Superior temporal gyrus (tissue), 1 donor: Measurements from ENCODE around the gene FERMT2.
A peak's percentile ranks its signal among the peaks of the same experiment; 100 is the strongest.
"Not testable (repeated sequence)": the region's sequence is repeated elsewhere in the genome, so short reads cannot be mapped to it uniquely, and the experiment has no call there.

Source experiments
- DNase-seq: peaks from one replicate; pipeline ENCODE4 v3.0.0-alpha.2; 2016; ENCODE audit errors: extremely low spot score

The FERMT2 gene

DNA sequence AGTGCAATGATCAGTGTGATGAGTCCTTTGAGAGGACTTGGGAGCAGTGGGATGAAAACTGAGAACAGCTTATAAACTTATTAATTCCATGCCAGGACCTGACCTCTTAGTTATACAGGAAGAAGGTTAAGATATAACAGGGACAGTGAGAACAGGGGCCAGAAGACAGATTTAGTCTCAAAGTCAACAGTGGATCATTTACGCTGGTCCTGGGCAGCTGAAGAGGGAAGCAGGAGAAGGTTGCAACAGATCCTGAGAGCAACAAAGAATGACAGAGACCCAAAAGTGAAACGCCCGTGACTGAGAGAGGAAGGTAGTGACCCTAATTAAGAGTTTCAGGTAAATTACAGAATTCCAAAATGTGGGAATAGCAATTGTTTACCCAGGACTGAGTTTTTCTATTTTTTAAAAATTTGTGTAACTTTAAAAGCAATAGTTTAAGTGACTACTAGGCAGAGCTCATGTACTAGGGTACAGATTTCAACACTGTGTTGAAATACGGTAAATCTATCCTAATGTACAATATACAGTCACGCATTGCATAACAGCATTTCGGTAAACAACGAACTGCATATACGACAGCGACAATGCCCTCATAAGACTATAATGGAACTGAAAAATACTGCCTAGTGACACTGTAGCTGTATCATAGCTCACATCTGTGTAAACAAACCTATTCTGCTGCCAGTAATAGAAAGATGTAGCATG lies 81.8 kb downstream of the FERMT2 start:
- no peak for DNase-seq

DNA sequence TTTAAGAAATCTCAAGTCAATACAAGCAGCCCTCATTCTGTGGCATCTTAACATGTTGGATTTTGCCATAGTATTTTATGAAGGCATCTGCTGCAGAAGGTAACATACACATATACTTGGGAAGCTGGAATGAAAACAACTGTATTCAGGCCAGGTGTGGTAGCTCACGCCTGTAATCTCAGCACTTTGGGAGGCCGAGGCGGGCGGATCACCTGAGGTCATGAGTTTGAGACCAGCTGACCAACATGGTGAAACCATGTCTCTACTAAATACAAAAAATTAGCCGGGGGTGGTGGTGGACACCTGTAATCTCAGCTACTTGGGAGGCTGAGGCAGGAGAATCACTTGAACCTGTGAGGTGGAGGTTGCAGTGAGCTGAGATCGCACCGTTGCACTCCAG lies 86.0 kb downstream of the FERMT2 start:
- DNase-seq, result not testable (repeated sequence)

DNA sequence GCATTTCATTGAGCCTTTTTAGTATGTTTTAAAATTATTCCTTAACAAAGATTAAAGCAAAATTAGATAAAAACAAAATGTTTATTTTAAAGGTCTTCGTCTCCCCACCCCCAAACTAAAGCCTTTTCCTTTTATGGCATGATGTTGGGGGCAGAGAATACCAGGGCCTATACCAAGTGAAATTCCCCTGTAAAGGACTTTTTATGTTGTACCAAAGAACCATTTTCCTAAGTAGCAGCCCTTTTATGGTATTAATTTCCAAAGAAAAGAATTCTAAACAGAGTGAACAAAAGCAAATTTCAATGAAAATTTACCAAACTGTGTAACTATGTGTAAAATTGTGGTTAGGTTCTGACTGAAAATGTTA lies 87.5 kb downstream of the FERMT2 start:
- no peak for DNase-seq

DNA sequence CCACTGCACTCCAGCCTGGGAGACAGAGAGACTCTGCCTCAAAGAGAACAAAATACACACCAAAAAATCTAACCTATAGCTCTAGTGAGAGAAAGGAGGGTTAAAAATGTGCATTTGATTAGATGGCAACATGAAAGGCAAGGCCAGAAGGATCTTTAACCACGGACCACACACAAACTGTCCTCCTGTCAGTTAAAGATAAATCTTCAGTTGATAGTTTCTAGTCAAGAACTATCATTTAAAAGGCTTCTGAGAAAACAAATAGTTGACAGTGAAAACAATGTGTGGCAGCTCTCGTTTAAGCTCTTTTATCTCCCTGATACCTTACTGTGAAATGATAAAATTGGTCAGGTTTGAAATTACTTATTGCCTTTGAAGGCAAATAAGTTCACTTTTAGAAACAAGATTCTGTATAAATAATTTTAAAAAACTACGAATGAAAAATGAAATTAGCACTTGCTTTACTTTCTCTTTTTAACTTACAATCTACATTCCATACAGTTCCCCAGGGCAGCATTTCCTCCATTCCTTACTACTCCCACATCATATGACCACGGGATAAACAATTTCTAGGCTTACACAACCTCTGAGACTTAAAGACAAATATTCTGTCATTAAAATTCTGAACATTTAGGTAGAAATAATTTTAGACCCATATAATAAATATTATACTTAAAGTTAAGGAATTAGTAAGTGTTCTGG lies 88.1 kb downstream of the FERMT2 start:
- DNase-seq, result no peak

DNA sequence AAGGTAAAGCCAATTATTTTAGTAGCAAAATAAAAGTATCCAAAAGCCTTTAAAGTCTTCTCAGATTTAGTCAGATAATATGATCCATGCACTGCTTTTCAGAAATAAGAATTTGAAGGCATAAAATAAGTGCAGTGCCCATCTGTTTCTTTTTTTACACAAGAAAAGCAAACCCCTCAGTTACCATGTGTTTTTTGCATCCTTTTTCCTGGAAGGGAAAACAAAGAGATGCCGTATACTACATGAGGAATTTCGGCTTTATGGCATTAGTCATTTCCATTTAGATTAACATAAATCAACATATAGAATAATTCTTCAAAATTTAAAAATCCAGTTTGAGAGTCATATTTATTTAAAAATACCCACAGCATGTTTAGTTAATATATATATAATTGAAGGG lies 89.4 kb downstream of the FERMT2 start:
- DNase-seq, result no peak

DNA sequence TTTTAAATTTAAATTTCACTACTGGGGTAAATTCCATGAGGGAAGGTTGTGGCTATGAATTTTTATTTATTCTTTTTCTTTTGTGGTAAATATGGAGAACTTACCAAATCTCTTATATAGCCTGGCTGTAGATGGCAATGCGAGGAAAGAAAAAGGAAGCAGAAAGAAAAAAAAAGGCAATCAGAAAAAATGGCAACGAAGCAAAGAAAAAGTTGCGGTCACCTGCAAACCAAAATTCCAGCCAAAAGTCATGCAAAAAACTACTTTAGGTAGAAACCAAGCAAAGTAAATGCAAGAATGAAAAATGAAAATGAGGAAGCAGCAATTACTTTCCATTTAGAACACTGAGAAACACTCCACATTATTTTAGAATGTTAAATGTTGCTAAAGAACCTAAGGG lies 89.9 kb downstream of the FERMT2 start:
- DNase-seq, result no peak

DNA sequence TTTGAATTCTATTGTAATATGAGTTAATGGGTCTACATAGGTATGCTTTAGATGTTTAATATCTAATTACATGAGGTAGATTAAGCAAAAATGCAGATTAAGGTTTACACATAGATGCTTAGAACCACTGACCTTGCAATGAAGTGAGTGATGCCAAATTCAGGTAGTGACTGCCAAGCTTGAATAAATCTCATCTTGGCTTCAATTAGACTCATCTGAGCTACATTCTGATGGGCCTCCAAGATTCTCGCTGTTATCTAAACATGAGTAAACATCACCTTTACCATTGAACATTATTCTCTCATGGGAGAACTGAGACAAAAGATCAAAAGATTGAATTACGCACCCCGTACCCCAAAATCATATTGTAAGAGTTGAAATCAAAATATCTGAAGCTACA lies 90.6 kb downstream of the FERMT2 start:
- no peak for DNase-seq

DNA sequence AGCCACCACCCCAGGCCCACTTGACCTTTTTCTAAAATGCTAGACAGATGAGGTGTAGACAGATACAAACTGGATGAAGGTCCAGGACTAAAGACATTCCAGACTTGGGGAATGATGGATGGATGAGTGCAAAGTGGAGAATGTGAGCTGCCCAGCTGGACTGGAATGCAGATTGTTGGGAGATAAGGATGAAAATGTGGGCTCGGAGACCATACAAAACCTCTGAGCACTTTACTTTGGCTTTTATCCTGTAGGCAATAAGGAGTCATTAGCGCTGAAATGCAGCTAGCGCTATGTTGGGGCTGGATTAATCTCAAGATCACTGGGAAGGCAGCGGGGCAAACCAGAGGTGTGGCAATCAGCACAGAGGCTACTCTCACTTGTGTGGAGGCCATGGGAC lies 94.7 kb downstream of the FERMT2 start:
- no peak for DNase-seq

DNA sequence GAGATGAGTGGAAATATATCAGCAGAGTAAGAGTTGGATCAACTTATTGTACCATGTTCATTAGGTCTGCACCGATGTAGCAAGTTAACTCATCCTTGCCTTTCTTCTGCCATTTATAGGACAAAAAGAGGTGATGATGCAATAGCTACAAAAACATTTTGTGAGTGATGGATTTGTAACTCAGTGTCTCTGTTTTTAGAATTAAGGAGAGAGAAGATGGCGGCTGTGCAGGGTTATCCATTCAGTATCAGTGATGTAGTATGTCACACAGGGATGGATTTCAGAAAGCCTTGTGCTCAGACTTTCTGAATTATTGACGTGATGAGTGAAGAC lies 97.4 kb downstream of the FERMT2 start:
- no peak for DNase-seq

DNA sequence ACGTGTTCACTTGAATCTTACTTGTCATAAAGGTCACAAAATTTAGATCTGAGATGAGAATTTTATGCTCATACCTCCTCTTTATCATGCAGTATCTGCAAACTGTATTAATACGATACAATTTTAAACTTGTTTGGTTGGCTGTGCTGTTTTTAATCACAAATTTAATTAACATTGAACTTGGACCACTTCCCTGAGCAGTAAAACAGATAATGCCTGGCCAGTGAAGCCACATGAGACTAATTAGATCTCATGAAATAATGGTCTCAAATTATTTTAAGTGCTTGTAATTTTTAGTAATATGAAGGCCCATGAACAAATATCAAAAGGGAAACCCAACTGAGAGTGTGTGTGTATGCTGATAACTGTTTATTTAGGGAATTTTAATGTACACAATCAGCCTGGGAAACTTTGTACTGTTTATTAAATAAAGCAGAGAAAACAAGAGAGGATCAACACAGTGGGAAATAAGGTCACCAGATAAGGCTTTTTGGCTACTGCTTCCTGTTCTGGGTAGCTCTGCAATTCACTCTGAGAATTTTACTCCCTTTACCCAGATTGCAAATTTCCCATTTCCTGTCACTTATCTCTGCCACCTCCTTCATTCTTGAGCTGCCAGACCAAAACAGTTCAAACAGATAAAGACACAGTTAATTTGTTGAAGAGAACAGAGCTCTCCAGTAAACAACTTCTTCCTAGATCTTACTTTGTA lies 97.9 kb downstream of the FERMT2 start:
- no peak for DNase-seq

DNA sequence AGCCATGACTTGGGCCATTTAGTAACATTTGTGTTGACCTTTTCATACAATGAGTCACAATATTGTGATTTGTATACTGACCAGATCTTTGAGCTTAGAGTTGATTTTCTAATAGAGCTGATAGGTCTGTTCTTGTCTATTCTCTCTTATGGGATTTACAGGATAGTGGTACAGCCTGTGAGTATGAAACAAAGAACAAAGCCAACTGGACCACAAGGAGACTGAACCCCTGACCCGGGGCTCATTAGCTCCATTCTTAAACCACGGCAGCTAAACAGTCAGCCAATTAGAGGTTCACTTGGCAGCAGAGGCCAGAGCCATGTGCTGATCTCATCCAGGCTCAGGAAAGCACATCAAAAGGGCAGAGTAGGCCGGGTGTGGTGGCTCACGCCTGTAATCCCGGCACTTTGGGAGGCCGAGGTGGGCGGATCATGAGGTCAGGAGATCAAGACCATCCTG lies 100.4 kb downstream of the FERMT2 start:
- no peak for DNase-seq

DNA sequence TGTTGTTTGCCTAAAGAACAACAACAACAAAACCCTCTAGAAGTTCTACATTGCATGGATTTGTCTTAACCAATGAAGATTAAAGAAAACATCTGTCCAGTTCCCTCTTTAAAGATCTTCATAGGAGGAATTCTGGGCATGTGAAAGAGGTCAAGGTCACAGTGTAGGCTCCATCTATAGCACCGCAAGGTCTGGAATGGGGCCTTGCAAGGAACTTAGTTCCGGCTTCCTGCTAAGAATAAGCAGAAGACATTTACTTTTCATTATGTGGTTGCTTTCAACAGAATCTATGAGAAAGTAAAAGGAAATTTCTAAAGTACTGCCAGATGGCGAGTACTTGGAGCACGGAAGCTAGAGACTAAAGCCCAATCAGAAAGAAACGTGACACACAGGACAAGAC lies 102.2 kb downstream of the FERMT2 start:
- DNase-seq, result no peak

DNA sequence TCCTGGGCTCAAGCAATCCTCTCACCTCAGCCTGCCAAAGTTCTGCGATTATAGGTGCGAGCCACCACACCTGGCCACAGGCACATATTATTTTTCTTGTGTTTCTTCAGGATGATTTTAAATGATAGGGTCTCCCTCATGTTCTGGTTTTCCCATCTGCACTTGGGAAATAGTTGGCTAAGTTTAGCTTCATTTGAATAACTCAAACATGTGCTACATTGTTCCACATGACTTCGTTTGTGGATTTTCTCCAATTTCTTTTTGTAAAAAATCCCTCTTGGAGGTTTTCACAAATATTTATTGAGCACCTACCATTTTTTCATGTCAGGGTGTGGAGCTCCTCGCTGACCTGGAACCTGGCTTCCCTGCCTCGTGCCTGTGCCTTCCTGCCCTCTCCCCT lies 104.3 kb downstream of the FERMT2 start:
- DNase-seq, result no peak

DNA sequence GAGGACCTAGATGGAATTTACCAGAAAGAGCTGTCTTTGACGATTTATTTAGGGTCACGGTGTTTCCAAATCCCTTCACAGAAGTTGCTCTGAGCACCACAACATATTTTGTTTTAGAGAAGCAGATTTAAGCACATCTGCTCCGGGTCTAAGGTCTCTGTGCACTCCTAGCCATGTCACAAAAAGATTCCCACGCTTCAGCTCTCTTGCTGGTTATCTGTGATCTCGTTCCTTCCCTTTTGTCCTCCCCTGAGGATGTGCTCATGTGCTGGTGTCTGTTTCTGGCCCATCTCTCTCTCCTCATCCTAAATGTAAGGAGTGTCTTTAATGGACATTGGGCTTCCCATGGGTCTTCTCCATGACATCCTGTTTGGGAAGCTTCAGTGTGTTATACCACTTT lies 105.8 kb downstream of the FERMT2 start:
- no peak for DNase-seq

DNA sequence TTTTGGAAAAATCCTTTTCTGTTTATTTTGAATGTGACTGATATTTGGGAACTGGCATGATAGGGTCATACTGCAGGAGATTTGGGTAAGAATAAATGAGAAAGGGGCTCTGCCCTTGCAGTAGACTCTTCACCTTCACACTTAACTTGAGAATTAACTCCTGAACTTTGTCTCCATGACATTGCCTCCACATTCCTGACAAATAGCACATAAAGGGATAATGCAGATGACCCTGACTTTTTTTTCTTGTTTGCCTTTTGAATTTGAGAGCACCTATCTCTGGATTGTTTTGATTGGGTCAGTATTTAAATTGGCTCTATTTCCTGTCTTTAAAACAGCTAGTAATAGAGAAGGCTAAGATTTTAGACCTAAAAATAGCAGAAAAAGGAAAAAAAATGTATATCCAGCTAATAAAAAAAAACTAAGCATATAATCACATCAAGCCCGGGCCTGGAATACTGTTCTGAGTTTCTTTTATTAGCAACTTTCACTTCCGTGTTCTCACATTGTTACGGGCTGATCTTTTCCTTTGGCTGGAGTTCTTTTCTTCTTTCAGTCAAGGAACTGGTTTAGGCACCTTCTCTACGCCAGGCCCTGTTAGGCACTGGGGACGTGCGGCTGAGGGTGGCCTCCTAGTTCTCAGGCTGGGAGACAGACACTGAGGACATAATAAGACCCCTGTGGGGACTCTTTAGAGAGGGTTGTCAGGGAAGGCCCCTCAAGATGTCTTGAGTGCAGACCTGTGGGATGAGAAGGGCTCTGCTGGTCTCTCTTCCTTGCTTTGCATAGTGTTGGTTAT lies 106.4 kb downstream of the FERMT2 start:
- no peak for DNase-seq

DNA sequence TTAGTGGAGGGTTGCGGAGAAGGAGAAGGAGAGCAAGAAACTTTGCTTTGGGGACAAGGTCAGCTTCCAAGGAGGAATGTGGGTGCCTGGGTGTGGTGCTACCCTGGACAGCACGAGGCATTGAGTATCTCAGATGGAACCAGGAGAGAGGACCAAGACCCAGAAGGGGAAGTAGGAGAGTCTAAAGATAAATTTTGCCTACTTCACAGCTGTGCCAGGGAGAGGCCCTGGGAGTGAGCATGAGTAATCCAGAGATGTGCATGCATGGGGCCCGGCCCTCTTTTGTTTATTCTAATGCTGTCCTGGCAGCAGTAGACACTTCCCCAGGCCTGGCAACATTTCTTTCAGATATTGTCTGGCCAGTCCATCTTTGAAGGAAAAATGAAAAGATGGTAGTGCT lies 110.0 kb downstream of the FERMT2 start:
- DNase-seq, result peak; percentile 40

DNA sequence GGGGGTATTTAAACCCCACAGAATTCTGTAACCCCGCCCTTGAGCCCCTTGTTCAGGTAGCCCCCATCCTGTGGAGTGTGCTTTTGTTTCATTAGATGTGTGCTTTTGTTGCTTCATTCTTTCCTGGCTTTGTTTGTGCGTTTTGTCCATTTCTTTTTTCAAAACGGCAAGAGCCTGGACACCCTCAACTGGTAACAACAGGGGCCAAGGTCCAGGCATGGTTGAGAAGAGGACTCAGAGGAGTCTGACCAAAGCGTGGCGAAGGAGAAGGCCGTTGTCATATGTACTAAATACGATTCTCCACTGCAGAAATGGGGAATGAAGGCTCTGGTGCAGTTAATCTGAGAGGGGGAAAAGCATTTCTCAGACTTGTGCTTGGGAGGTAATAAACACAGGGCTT lies 113.4 kb downstream of the FERMT2 start:
- no peak for DNase-seq

DNA sequence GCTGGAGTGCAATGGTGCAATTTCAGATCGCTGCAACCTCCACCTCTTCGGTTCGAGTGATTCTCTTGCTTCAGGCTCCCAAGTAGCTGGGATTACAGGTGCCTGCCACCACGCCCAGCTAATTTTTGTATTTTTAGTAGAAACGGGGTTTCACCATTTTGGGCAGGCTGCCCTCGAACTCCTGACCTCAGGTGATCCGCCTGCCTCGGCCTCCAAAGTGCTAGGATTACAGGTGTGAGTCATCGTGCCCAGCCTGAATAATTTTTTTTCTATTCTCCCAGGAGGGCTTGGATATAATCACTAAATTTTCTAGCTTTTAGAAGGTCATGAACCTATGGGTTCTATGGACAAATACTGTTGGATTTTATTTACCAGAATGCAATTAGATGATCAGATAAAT lies 114.8 kb downstream of the FERMT2 start:
- DNase-seq, result no peak

DNA sequence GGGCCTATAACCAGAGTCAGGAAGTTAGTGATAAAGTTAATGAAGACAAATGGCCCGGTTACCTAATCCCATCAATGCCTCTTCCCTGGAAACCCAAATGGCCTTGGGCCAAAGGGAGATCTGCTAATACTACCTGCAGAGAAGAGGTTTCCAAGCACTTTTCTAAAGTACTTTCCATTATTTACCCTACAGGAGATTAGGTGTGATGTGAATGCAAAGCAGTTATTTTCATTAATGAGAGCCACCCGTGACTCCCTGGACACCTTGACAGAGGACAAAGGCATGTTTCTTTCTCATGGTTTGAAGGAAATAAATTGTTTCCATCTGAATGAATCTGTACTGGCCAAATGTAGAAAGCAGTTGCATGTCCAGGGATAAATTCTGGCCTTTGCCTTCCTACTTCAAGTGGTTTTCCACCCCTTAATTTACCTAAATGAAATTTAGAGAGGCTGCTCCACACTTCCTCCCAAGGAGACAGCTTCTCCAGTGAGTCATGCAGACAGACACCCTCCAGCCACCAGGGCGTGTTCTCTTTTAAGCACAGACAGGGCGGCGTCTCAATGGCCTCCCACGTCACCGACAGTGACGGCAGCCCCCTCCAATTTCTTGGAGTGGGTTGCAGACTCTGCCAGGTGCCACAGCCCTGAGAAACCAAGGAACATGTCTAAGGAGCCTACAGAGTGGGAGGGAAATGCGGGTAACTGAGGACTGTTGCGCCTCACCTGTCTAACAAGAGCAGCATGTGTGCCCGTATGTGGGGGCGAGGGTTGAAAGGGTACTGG lies 115.5 kb downstream of the FERMT2 start:
- no peak for DNase-seq

DNA sequence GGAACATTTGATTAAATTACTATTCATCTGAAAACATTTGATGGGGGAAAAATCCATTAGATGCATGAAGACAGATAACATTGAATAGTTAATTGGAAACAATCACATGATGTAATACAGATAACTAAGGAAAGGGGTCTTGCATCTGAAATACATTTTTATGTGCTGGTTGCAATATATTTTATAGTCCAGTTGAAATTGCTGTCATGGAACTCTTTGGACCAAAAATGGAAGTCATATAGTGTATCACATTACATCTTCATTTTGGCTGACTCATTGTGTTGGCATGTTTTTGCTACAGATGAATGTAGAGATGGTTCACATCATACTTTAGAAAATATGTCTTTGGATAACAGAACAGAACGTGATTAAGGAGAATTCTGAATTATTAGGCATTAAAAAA lies 116.4 kb downstream of the FERMT2 start:
- DNase-seq, result no peak

DNA sequence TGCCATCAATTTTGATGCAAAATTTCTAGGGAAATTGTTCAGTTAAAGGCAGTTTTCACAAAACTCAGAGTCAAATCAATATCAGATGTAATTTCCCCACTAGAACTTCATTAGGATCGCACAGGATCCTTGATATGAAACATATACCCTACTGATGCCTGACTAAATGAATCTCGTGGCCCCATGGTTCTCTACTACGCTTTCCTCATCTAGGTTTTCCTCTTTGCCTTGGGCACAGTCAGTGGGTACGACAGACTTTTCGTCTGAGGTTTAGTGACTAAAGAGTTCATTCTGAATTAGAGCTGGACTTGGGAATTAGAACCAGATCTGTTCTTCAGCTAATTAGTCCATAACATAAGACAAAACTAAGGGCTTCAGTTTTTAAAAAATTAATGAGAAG lies 117.0 kb downstream of the FERMT2 start:
- no peak for DNase-seq
